HEK293T (cell line): ENCODE results near the gene LRMDA.

Source experiments
- CTCF ChIA-PET: fragments of 350-600 bp; formaldehyde crosslinking; extraction: SDS; loops from one replicate; lab custom pipeline; 2021; ENCODE audit warnings: antibody characterized with exemption, inconsistent platforms; lab: Yijun Ruan, JAX
- POLR2A ChIA-PET: fragments of 350-600 bp; formaldehyde crosslinking; extraction: SDS; loops from one replicate; lab custom pipeline; 2020; ENCODE audit warnings: antibody characterized with exemption, inconsistent platforms; lab: Yijun Ruan, JAX
- DNase-seq: peaks from one replicate; pipeline ENCODE4 v3.0.0; 2012; ENCODE audit warnings: mixed read lengths; ENCODE audit errors: extremely low spot score
- ARNT ChIP-seq: fragments of 450-650 bp; IDR thresholded peaks from 2 replicates; pipeline ENCODE4 v1.6.1; 2017; ENCODE audit warnings: mild to moderate bottlenecking
- BHLHE40 ChIP-seq: fragments of 450-650 bp; IDR thresholded peaks from 2 replicates; pipeline ENCODE4 v1.6.1; 2016; ENCODE audit warnings: mild to moderate bottlenecking, moderate library complexity, borderline replicate concordance
- CTBP1 ChIP-seq: fragments of 450-650 bp; IDR thresholded peaks from 2 replicates; pipeline ENCODE4 v1.6.1; 2016; ENCODE audit warnings: borderline replicate concordance
- ELF4 ChIP-seq: fragments of 450-650 bp; IDR thresholded peaks from 2 replicates; pipeline ENCODE4 v1.6.1; 2017; ENCODE audit warnings: antibody characterized with exemption
- FOXA1 ChIP-seq: fragments of 450-650 bp; IDR thresholded peaks from 2 replicates; pipeline ENCODE4 v1.6.1; 2016; ENCODE audit warnings: mild to moderate bottlenecking
- FOXK2 ChIP-seq: fragments of 450-650 bp; IDR thresholded peaks from 2 replicates; pipeline ENCODE4 v1.6.1; 2016; ENCODE audit warnings: mild to moderate bottlenecking
- FOXM1 ChIP-seq: fragments of 450-650 bp; IDR thresholded peaks from 2 replicates; pipeline ENCODE4 v1.6.1; 2017; ENCODE audit warnings: mild to moderate bottlenecking, borderline replicate concordance
- HDGF ChIP-seq: fragments of 450-650 bp; IDR thresholded peaks from 2 replicates; pipeline ENCODE4 v1.6.1; 2017; ENCODE audit warnings: antibody characterized with exemption, borderline replicate concordance
- L3MBTL2 ChIP-seq: fragments of 450-650 bp; conservative IDR thresholded peaks from 2 replicates; pipeline ENCODE4 v1.6.1; 2016; ENCODE audit warnings: mild to moderate bottlenecking
- LEF1 ChIP-seq: fragments of 450-650 bp; IDR thresholded peaks from 2 replicates; pipeline ENCODE4 v1.6.1; 2017; ENCODE audit warnings: mild to moderate bottlenecking, borderline replicate concordance
- NFRKB ChIP-seq: fragments of 450-650 bp; IDR thresholded peaks from 2 replicates; pipeline ENCODE4 v1.6.1; 2016; ENCODE audit warnings: mild to moderate bottlenecking, moderate library complexity
- SP1 ChIP-seq: fragments of 450-650 bp; IDR thresholded peaks from 2 replicates; pipeline ENCODE4 v1.6.1; 2017
- SUZ12 ChIP-seq: fragments of 450-650 bp; IDR thresholded peaks from 2 replicates; pipeline ENCODE4 v1.6.1; 2016; ENCODE audit warnings: mild to moderate bottlenecking
- TARDBP ChIP-seq: fragments of 450-650 bp; IDR thresholded peaks from 2 replicates; pipeline ENCODE4 v1.6.1; 2016
- ZNF384 ChIP-seq: fragments of 450-650 bp; IDR thresholded peaks from 2 replicates; pipeline ENCODE4 v1.6.1; 2016
- TF ChIP-seq, protein P1 (sequence below): fragments of 450-650 bp; IDR thresholded peaks from 2 replicates; pipeline ENCODE4 v1.6.1; 2016

The LRMDA gene

DNA sequence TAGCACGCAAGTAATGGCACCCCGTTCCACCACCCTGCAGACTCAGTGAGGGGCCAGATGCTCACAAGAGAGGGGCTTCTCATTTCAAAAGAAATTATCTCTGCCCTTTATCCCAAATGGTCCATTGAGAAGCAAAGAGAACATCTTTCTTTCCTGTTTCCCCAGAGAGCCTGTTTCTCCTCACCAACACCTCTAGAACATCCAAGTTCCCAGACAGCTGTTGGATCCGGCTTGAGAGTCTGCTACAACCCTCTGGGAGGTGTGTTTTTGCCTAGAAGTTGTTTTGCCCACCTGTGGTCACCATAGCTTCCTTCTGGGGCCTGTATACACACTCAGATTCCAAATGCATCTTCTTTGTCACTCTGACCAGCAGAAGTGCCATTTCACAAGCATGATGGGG is 637.4 kb downstream of the LRMDA start:
- ChIA-PET CTCF (interaction anchor here (0.6 kb wide), 1 partner anchor 109 kb away, joined by 5 read pairs; no protein-coding TSS in a partner anchor), POLR2A (no interaction called here)

DNA sequence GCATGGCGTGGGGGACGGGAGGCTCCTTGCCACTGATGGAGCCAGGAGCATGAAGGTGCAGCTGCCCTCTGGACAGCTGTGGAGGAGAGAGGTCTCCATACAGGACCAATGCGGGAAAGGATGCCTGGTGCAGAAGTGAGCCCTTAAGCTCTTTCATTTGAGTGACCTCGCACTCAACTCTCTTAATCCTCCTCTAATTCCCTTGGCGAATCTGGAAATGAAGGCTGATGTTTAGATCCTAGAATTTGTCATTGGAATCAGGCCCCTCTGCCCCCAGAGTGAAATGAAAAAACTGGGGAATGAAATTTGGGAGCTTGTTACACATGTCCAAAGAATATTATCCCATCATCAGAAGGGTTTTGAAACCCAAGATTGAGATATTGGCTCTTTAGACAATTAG is 639.5 kb downstream of the LRMDA start:
- POLR2A ChIA-PET: no interaction called here
- DNase-seq: no peak
- TF ChIP-seq SP1 (no peak), NFRKB (no peak), L3MBTL2 (no peak), FOXA1 (no peak), TARDBP (no peak), FOXM1 (no peak), HDGF (no peak), SUZ12 (no peak), FOXK2 (no peak), ARNT (no peak), ELF4 (no peak), CTBP1 (no peak), ZNF384 (no peak), LEF1 (no peak), BHLHE40 (no peak)
- TF ChIP-seq, protein P1, sequence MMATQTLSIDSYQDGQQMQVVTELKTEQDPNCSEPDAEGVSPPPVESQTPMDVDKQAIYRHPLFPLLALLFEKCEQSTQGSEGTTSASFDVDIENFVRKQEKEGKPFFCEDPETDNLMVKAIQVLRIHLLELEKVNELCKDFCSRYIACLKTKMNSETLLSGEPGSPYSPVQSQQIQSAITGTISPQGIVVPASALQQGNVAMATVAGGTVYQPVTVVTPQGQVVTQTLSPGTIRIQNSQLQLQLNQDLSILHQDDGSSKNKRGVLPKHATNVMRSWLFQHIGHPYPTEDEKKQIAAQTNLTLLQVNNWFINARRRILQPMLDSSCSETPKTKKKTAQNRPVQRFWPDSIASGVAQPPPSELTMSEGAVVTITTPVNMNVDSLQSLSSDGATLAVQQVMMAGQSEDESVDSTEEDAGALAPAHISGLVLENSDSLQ: no peak
- CTCF ChIA-PET: no interaction called here

More for the DNA sequence above, 637.4 kb downstream of the LRMDA start:
- no peak for DNase-seq
- no peak for TF ChIP-seq FOXK2
- no peak for TF ChIP-seq BHLHE40
- TF ChIP-seq NFRKB: no peak
- no peak for TF ChIP-seq CTBP1
- no peak for TF ChIP-seq LEF1

- no peak for TF ChIP-seq LEF1
- TF ChIP-seq, protein P1: peak; percentile 80
- CTCF ChIA-PET: no interaction called here
- no peak for DNase-seq
- POLR2A ChIA-PET: no interaction called here
Observed at GRCh38 chr10:76071653-76072365, 640.4 kb downstream of the LRMDA start.

DNA sequence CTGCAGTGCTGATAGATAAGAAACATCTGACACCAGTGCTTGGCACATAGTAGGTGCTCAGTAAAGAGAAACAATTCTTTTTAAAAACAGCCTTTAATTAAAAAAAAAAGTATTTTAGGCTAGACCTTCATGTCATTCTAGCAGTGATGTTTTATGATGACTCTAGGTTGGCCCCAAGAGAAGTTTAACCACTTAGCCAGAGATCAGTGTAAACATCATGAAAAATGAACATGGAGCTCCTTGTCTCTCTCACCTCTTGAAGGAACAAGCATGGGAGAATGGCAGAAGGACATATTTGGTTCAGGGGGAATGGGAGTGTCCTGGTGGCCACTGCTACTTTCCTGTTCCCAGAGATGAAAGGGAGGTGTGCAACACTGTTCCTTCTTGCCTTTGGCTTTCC is 641.0 kb downstream of the LRMDA start:
- TF ChIP-seq FOXA1: no peak
- TF ChIP-seq HDGF: no peak
- no peak for TF ChIP-seq SUZ12
- TF ChIP-seq ZNF384: no peak
- TF ChIP-seq NFRKB: no peak
- no peak for TF ChIP-seq ELF4
- TF ChIP-seq CTBP1: no peak
- CTCF ChIA-PET: interaction anchor here (0.7 kb wide), 1 partner anchor 394 kb away, joined by 5 read pairs; no protein-coding TSS in a partner anchor
- DNase-seq: no peak
- POLR2A ChIA-PET: no interaction called here

- ChIA-PET POLR2A (no interaction called here), CTCF (no interaction called here)
- no peak for DNase-seq
- no peak for TF ChIP-seq NFRKB
- TF ChIP-seq BHLHE40: no peak
- TF ChIP-seq L3MBTL2: no peak
- TF ChIP-seq LEF1: no peak
- no peak for TF ChIP-seq FOXA1
- TF ChIP-seq CTBP1: no peak
- TF ChIP-seq FOXK2: no peak
- no peak for TF ChIP-seq SUZ12
- no peak for TF ChIP-seq ELF4
- no peak for TF ChIP-seq ARNT
- no peak for TF ChIP-seq TARDBP
- TF ChIP-seq ZNF384: no peak
Observed at GRCh38 chr10:76073524-76073923, 642.1 kb downstream of the LRMDA start.

DNA sequence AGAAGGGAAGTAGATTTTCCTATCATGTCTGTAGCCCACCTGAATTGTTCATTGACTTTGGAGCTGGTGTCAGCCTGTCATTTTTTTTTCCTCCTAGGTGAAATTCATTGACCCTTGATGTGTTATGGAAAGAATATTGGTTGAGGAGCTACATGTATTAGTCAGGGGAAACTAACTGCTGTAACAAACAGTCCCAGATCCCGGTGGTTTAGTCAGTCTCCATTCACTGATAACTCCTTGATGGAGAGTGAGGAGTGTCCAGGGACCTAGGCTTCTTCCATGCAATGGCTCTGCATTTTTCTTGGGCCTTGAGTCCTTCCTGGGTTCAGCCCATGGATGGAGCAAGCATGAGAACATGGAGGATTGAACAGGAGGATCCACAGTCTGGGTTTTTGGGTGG is 643.2 kb downstream of the LRMDA start:
- ChIA-PET CTCF (no interaction called here), POLR2A (no interaction called here)
- DNase-seq: no peak
- TF ChIP-seq HDGF (no peak), ZNF384 (no peak), BHLHE40 (no peak), FOXM1 (no peak), L3MBTL2 (no peak), SUZ12 (no peak), SP1 (no peak), ARNT (no peak), LEF1 (no peak), NFRKB (no peak)
- TF ChIP-seq, protein P1: no peak

- no peak for DNase-seq
- CTCF ChIA-PET: no interaction called here
- POLR2A ChIA-PET: no interaction called here
- TF ChIP-seq CTBP1: no peak
Observed at GRCh38 chr10:76080451-76080850, 649.0 kb downstream of the LRMDA start.
